Epithelial cell of esophagus (primary cell): ENCODE measurements around the gene AP1AR.
A peak's percentile ranks its signal among the peaks of the same experiment; 100 is the strongest.

Experiments
- DNase-seq: peaks from one replicate; pipeline ENCODE4 v3.0.0; 2010; ENCODE audit warnings: low read depth
- H3K4me3 ChIP-seq: 2 replicates; pipeline ENCODE4 v1.5.1; 2011; ENCODE audit warnings: mild to moderate bottlenecking, low read length, control low read depth
- TF ChIP-seq, protein P1 (sequence below): IDR thresholded peaks from 2 replicates; pipeline ENCODE4 v1.5.1; 2011; ENCODE audit warnings: low read depth, mild to moderate bottlenecking, low read length, control low read depth, inconsistent platforms; ENCODE audit not compliant: insufficient read depth; ENCODE audit errors: missing control alignments

The AP1AR gene

DNA sequence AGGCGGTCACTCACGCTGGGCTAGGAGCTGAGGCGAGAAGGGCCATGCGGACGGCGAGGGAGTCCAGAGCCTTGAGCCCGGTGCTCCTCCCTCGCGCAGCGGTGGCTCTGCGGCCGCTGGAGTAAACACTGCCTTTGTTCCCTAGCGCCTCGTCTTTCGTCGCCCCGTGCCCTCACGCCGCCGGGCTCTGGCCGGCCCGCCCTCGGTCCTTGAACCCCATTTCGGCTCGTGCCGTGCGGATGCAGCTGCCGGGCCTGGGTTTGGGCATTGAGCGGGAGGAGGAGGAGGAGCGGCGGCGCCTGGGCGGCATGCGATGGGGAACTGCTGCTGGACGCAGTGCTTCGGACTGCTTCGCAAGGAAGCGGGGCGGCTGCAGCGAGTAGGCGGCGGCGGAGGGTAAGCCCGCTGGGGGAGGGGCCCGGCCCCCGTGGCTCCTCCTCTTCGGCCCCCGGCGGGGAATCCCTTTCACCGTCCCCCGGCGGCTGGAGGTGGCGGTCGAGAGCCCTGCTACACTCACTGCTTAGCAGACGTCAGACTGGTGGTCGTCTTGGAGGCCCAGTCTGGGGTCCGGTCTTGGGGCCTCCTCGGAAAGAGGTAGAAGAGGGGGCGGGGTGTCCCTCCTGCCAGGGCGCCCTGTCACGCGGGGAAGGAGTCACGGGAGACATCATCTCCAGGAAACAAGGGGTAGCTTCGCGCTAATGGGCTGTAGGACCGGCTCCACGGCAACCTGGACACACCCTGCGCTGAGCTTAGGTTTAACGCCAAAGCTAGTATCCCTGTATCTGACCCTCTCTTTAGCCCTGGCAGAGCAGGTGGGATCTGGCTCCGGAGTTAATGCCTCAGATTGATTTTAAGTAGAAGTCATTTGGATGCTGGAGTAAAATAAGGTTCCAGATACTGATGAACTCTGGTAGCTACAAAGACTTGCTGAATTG lies at the start of gene AP1AR:
AP1AR (plus strand) TSS at position 9 of the 935 bp plus-strand sequence; CDS start at position 314, 305 bp downstream.
- TF ChIP-seq, protein P1, sequence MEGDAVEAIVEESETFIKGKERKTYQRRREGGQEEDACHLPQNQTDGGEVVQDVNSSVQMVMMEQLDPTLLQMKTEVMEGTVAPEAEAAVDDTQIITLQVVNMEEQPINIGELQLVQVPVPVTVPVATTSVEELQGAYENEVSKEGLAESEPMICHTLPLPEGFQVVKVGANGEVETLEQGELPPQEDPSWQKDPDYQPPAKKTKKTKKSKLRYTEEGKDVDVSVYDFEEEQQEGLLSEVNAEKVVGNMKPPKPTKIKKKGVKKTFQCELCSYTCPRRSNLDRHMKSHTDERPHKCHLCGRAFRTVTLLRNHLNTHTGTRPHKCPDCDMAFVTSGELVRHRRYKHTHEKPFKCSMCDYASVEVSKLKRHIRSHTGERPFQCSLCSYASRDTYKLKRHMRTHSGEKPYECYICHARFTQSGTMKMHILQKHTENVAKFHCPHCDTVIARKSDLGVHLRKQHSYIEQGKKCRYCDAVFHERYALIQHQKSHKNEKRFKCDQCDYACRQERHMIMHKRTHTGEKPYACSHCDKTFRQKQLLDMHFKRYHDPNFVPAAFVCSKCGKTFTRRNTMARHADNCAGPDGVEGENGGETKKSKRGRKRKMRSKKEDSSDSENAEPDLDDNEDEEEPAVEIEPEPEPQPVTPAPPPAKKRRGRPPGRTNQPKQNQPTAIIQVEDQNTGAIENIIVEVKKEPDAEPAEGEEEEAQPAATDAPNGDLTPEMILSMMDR, result peak; percentile 7
- peak within 1 kb of the TSS; percentile 91 for H3K4me3 ChIP-seq
- peak; percentile 73 for DNase-seq

- H3K4me3 ChIP-seq, result no peak overlapping the region
- TF ChIP-seq, protein P1, result no peak
These were observed 49.0 kb upstream of the AP1AR start for GRCh38 chr4:112182604-112183003.

GRCh38 chr4:112183252-112183651 lies 48.3 kb upstream of the AP1AR start:
- peak; percentile 52 for DNase-seq
- H3K4me3 ChIP-seq, result no peak overlapping the region
- TF ChIP-seq, protein P1, result no peak

More at GRCh38 chr4:112182604-112183003, 49.0 kb upstream of the AP1AR start:
- no peak for DNase-seq

- TF ChIP-seq, protein P1, result no peak
- DNase-seq, result no peak
- no peak overlapping the region for H3K4me3 ChIP-seq
These were observed 47.1 kb upstream of the AP1AR start for GRCh38 chr4:112184438-112184837.

DNA sequence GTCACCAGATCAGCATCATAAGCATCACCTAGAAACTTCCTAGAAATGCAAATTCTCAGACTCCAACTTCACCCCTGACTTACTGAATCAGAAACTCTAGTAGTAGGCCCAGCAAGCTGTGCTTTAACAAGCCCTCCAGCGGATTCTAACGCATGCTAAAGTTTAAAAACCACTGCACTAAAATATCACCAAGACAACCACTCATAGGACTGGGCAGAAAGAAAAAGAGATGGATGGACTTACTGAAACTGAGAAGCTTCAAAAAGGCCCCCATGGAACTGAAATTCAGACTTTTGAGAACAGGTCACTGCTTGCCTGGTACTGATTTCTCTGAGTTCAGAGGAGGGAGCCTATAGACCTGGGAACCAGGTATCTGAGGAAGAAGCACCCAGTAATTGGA lies 46.3 kb upstream of the AP1AR start:
- TF ChIP-seq, protein P1, result no peak
- H3K4me3 ChIP-seq, result no peak overlapping the region
- DNase-seq, result no peak

DNA sequence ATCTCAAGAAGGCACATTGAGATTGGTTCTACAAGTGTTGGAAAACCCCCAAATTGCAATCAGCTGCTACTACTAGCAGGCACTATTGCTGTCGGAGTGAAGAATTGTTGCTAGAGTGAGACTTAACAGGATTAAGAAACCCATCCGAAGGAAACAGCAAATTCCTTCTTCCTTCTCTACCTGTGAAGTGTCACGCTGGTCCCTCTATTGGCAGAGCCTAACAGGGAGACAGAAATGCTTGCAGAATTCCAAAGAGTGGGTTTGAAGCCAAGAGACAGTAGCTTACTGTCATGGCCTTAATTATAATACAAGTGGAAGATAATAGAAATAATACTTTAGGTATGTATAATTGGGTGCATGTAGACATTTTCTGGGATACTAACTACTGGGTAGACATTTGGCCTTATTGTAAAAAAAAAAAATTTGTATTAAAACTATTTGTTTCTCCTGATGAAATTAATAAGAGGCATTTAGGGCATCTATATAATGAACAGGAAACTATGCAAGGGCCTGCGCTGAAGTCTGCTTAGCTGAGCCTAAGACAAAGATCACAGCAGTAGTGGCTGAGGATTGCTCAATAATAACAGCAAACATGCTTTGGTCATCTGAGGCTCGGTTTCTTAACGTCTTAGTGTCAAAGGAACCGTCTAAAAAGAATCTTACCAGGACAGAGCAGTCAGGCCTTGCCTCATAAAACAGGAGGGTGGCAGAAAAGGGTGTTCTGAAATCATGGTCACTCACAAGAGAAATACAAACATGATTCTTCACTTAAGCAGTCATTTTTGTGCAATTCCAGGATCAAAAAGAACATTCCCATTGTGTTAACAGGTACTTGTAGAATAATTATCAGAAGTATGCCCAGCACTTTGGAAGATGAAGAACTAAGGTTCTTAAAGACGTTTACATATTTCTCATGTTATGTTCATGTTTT lies 45.6 kb upstream of the AP1AR start:
- TF ChIP-seq, protein P1, result no peak
- H3K4me3 ChIP-seq, result no peak overlapping the region
- peak; percentile 21 for DNase-seq
